Uterus (tissue), 2 donors: ENCODE data around the gene LANCL1.

Experiments
- CTCF ChIP-seq, 4 experiments: fragments of 200-600 bp in 2 of 4; fragments of 450-650 bp in 2 of 4; sonication (generic) in 2 of 4; IDR thresholded peaks; one replicate each; pipeline ENCODE4 v1.5.1; 2016 to 2019; ENCODE audit warnings: antibody characterized with exemption in 4 of 4, mild to moderate bottlenecking in 2 of 4, moderate library complexity in 1 of 4
- POLR2A ChIP-seq, 2 donors: fragments of 450-650 bp; IDR thresholded peaks; one replicate each; pipeline ENCODE4 v1.6.1; 2016; ENCODE audit warnings: antibody characterized with exemption in 2 of 2, mild to moderate bottlenecking in 1 of 2, moderate library complexity in 1 of 2

GRCh38 chr2:210503725-210504191 lies 27.2 kb upstream of the LANCL1 start:
- TF ChIP-seq CTCF (IDR thresholded peaks at IDR 0.05) = no peak
- no peak for TF ChIP-seq POLR2A (IDR thresholded peaks at IDR 0.05)
